Upper lobe of right lung (tissue), 1 donor: ENCODE results near the gene AMACR. TPM values are rescaled to one million over a fixed set of nuclear protein-coding genes. Genes with fewer than 3 reads are reported as not detected.

Experiments
- ATAC-seq: fragments of 200-7000 bp; cut with Tn5 transposase; one replicate; pipeline ENCODE4 v1.9.1; 2020; ENCODE audit warnings: mild to moderate bottlenecking, moderate library complexity
- DNase-seq: peaks from one replicate; pipeline ENCODE4 v3.0.0-alpha.2; 2020
- H3K27ac ChIP-seq: fragments of 200-600 bp; one replicate; pipeline ENCODE4 v1.8.0; 2022
- H3K27me3 ChIP-seq: fragments of 200-600 bp; one replicate; pipeline ENCODE4 v1.8.0; 2022; ENCODE audit warnings: mild to moderate bottlenecking
- H3K36me3 ChIP-seq: fragments of 200-600 bp; one replicate; pipeline ENCODE4 v1.8.0; 2022
- H3K4me1 ChIP-seq: fragments of 200-600 bp; one replicate; pipeline ENCODE4 v1.8.0; 2022
- H3K4me3 ChIP-seq: fragments of 200-600 bp; one replicate; pipeline ENCODE4 v1.8.0; 2022; ENCODE audit warnings: mild to moderate bottlenecking
- H3K9me3 ChIP-seq: fragments of 200-600 bp; one replicate; pipeline ENCODE4 v1.8.0; 2022
- intact Hi-C: fragments of 100-400 bp; cut with DNase I; formaldehyde crosslinking; loops from one replicate; pipeline ENCODE4 v1.11.0; 2022
- total RNA-seq: library from RNA; stranded (reverse); fragmentation: NEBNext Ultra II Directional; extraction: Animal tissue kit (Norgen Biotek cat#: 25700); gene quantifications from one replicate; pipeline ENCODE4 v1.2.1, GENCODE V29; 2021
- TF ChIP-seq, protein P1 (sequence below): fragments of 200-600 bp; IDR thresholded peaks from one replicate; pipeline ENCODE4 v1.8.0; 2022; ENCODE audit warnings: antibody characterized with exemption
- donor health status: DM: no; HTN: yes; CAD: no; lungs with severe emphysema.

Gene AMACR
- total RNA-seq, 1 donor from 2014 or later, result 9.1 TPM

DNA sequence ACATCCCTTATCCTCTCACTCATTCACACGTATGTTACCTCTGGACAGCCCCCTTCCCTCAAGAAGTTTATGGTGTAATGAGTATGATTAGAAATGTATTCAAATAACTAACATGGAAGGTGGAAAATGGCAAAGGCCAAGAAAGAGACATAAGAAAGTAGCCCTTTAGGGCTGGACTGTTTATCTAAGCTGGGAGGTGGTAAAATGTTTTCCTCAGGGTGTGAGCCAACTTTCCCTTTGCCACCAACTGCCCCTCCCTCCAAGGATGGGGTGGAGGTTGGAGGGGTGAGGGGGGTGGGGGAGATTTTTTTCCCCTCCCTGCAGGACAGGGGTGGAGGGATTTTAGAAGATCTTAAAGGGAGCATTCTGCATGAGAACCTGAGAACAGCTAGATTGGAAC, 31.5 kb downstream of the AMACR start:
- DNase-seq, result no peak
- no peak overlapping the region for H3K4me3 ChIP-seq
- no peaks in the 10 kb centered on the region for H3K36me3 ChIP-seq
- no peak for ATAC-seq
- TF ChIP-seq, protein P1, sequence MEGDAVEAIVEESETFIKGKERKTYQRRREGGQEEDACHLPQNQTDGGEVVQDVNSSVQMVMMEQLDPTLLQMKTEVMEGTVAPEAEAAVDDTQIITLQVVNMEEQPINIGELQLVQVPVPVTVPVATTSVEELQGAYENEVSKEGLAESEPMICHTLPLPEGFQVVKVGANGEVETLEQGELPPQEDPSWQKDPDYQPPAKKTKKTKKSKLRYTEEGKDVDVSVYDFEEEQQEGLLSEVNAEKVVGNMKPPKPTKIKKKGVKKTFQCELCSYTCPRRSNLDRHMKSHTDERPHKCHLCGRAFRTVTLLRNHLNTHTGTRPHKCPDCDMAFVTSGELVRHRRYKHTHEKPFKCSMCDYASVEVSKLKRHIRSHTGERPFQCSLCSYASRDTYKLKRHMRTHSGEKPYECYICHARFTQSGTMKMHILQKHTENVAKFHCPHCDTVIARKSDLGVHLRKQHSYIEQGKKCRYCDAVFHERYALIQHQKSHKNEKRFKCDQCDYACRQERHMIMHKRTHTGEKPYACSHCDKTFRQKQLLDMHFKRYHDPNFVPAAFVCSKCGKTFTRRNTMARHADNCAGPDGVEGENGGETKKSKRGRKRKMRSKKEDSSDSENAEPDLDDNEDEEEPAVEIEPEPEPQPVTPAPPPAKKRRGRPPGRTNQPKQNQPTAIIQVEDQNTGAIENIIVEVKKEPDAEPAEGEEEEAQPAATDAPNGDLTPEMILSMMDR, result no peak
- no peaks in the 10 kb centered on the region for H3K4me1 ChIP-seq
- intact Hi-C loops, result no loop called here
- H3K27ac ChIP-seq, result no peak overlapping the region
- H3K27me3 ChIP-seq, result no peaks in the 10 kb centered on the region
- no peaks in the 10 kb centered on the region for H3K9me3 ChIP-seq

- no peak overlapping the region for H3K27ac ChIP-seq
- H3K9me3 ChIP-seq, result no peaks in the 10 kb centered on the region
- intact Hi-C loops, result no loop called here
- no peaks in the 10 kb centered on the region for H3K36me3 ChIP-seq
- no peak overlapping the region for H3K4me3 ChIP-seq
- TF ChIP-seq, protein P1, result no peak
- H3K27me3 ChIP-seq, result no peaks in the 10 kb centered on the region
- DNase-seq (no peak), ATAC-seq (no peak)
- no peaks in the 10 kb centered on the region for H3K4me1 ChIP-seq
Measured at GRCh38 chr5:33975852-33976251, 32.0 kb downstream of the AMACR start.

GRCh38 chr5:33973271-33973670, 34.6 kb downstream of the AMACR start:
- H3K27ac ChIP-seq, result no peak overlapping the region
- DNase-seq (no peak), ATAC-seq (no peak)
- H3K4me3 ChIP-seq, result no peak overlapping the region
- no peaks in the 10 kb centered on the region for H3K9me3 ChIP-seq
- intact Hi-C loops, result no loop called here
- H3K27me3 ChIP-seq, result no peaks in the 10 kb centered on the region
- H3K36me3 ChIP-seq, result no peaks in the 10 kb centered on the region
- no peaks in the 10 kb centered on the region for H3K4me1 ChIP-seq
- TF ChIP-seq, protein P1, result no peak

DNA sequence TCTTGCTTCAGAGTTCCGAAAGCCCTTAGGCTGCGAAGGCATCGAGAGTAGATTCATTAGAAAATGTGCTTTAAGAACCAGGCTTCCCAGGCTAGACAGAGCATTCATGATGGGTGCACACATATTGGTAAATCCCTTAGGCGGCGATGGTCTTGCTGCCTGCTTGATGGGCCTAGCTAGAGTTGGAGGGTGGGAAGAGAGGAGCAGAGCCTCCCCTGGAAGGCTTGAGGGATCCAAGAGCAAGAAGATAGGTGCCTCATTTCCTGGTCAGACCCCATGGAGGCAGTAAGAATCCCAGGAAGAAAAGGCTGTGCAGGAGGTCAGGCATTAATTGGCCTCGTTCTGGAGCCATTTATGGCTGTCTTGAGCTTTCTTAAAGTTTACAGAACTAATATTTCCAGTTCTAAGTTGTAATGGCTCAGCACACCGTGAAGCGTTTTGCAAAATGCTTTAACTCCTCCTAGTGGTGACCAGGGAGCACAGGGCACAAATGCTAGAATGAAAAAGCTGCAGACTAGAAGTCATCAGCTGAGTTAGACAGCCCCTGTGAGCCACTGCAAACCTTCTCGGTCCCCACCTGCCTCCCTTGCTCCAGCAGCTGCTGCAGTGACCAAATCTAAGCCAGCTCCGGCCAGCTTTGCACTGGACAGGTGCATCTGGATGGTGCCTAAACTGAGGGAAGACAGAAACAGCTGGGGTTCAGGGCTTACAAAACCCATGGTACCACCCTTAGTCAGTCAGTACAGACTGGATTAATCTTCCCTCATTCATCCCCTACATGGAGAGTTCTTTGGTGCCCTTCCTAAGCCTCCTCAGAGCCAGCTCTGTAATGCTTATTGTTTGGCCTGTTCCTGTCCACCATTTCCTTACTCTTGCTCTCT, 38.0 kb downstream of the AMACR start:
- H3K27ac ChIP-seq, result no peak overlapping the region
- TF ChIP-seq, protein P1, result peak; percentile 62

DNA sequence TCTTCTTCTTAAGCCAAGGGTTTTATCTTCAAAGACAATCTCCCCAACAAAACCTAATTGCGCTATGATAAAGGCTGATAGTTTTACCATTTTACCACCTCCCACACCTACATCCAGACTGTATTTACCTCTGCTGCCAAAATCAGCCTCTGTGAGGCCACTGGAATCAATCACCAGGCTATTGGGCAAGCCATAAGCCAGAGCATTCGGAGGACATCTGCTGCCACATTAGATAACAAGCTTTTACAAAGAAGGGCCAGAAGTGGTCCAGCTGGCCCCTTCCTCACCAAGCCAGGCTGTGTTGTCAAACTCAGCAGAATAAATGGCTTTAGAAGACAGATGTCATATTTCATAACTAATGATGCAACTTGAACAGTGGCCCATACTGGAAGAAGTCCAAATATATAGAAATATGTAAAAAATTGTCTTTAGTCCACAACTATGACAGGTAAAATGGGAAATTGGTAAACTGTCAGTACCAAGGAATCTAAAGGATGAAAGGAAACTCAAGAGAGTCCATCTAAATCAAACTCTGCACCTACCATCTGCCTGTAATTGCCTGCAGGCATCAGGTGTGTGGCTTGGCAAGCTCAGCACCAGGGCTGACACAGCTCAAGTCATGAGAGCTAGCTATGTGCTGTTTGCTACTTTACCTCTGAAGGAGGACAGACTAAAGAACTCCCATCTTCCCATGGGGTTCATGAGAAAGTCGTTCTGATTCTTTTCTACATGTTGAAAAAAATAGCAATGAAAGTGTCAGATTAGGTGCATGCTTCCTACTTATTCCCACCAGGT, 39.4 kb downstream of the AMACR start:
- no peak overlapping the region for H3K27ac ChIP-seq
- intact Hi-C loops, result no loop called here
- H3K9me3 ChIP-seq, result no peaks in the 10 kb centered on the region
- no peaks in the 10 kb centered on the region for H3K36me3 ChIP-seq
- H3K4me3 ChIP-seq, result no peak overlapping the region
- ATAC-seq (no peak), DNase-seq (no peak)
- H3K27me3 ChIP-seq, result no peaks in the 10 kb centered on the region
- no peaks in the 10 kb centered on the region for H3K4me1 ChIP-seq
- TF ChIP-seq, protein P1, result no peak

More for the DNA sequence above, 38.0 kb downstream of the AMACR start:
- ATAC-seq (peak; percentile 72), DNase-seq (no peak)
- Histone ChIP-seq H3K27me3 (no peaks in the 10 kb centered on the region), H3K4me1 (no peaks in the 10 kb centered on the region), H3K4me3 (no peak overlapping the region), H3K9me3 (no peaks in the 10 kb centered on the region), H3K36me3 (no peaks in the 10 kb centered on the region)
- intact Hi-C loops, result no loop called here
